ENCODE data around the gene EGR2. TPM values are rescaled to one million over a fixed set of nuclear protein-coding genes. Genes with fewer than 3 reads are reported as not detected.

The EGR2 gene
- polyA plus RNA-seq, 1 donor from 2014 or later, result 1.7 TPM

GRCh38 chr10:62805231-62806099 lies 10.7 kb downstream of the EGR2 start:
- Histone ChIP-seq H2AFZ (ENCODE audit: low read depth, low read length) (no peak overlapping the region), H3K9ac (ENCODE audit: low read length) (peak overlapping the region; percentile 92), H3K27ac (ENCODE audit: low read length) (peak overlapping the region; percentile 97), H3K27me3 (ENCODE audit: insufficient read depth, low read depth, low read length) (peaks cover 8% of the 10 kb centered on the region), H3K4me3 (ENCODE audit: low read length) (peak overlapping the region; percentile 93), H3K36me3 (ENCODE audit: insufficient read depth, low read length) (no peaks in the 10 kb centered on the region), H3F3A (ENCODE audit: insufficient read depth, low read length, poor library complexity, severe bottlenecking) (peaks cover 2% of the 10 kb centered on the region), H4K20me1 (ENCODE audit: insufficient read depth) (peaks cover 10% of the 10 kb centered on the region), H3K9me2 (ENCODE audit: insufficient read depth, low read length) (no peaks in the 10 kb centered on the region), H3K79me2 (replicated peaks; ENCODE audit: insufficient read depth, low read length) (peaks cover 17% of the 10 kb centered on the region), H3K9me3 (ENCODE audit: low read length) (no peaks in the 10 kb centered on the region), H3K4me2 (ENCODE audit: low read length) (no peak overlapping the region)
- TF ChIP-seq POLR2AphosphoS5 (IDR thresholded peaks at IDR 0.05), result no peak
- TF ChIP-seq SMC3 (conservative IDR thresholded peaks at IDR 0.05; ENCODE audit: poor library complexity), result no peak
- peak; percentile 37 for TF ChIP-seq MXI1 (conservative IDR thresholded peaks at IDR 0.05; ENCODE audit: poor library complexity, severe bottlenecking)
- no peak for TF ChIP-seq TAF1 (IDR thresholded peaks at IDR 0.05; ENCODE audit: low read depth)
- TF ChIP-seq CTCF (IDR thresholded peaks at IDR 0.05; ENCODE audit: poor library complexity, severe bottlenecking), result no peak
- no peak for TF ChIP-seq EZH2 (IDR thresholded peaks at IDR 0.05; ENCODE audit: borderline replicate concordance, insufficient read depth, low read length, poor library complexity, severe bottlenecking)
- TF ChIP-seq EP300 (conservative IDR thresholded peaks at IDR 0.05; ENCODE audit: poor library complexity, severe bottlenecking), result no peak
- TF ChIP-seq REST (IDR thresholded peaks at IDR 0.05; ENCODE audit: borderline replicate concordance), result no peak
- peak; percentile 7 for TF ChIP-seq RAD21 (conservative IDR thresholded peaks at IDR 0.05)

- H3K9me3 ChIP-seq (ENCODE audit: low read length), result no peaks in the 10 kb centered on the region
- H3K79me2 ChIP-seq (replicated peaks; ENCODE audit: insufficient read depth, low read length), result peaks cover 17% of the 10 kb centered on the region
- H3K36me3 ChIP-seq (ENCODE audit: insufficient read depth, low read length), result no peaks in the 10 kb centered on the region
- H3K4me3 ChIP-seq (ENCODE audit: low read length), result peak within 1 kb of the TSS; percentile 93
- H3F3A ChIP-seq (ENCODE audit: insufficient read depth, low read length, poor library complexity, severe bottlenecking), result peaks cover 2% of the 10 kb centered on the region
- peak within 1 kb of the TSS; percentile 97 for H3K27ac ChIP-seq (ENCODE audit: low read length)
- TF ChIP-seq EP300 (conservative IDR thresholded peaks at IDR 0.05; ENCODE audit: poor library complexity, severe bottlenecking) (peak; percentile 53), TAF1 (IDR thresholded peaks at IDR 0.05; ENCODE audit: low read depth) (peak; percentile 32), RAD21 (conservative IDR thresholded peaks at IDR 0.05) (no peak), REST (IDR thresholded peaks at IDR 0.05; ENCODE audit: borderline replicate concordance) (peak; percentile 52), EZH2 (IDR thresholded peaks at IDR 0.05; ENCODE audit: borderline replicate concordance, insufficient read depth, low read length, poor library complexity, severe bottlenecking) (no peak), CTCF (IDR thresholded peaks at IDR 0.05; ENCODE audit: poor library complexity, severe bottlenecking) (no peak), POLR2AphosphoS5 (IDR thresholded peaks at IDR 0.05) (peak; percentile 83), SMC3 (conservative IDR thresholded peaks at IDR 0.05; ENCODE audit: poor library complexity) (peak; percentile 33), MXI1 (conservative IDR thresholded peaks at IDR 0.05; ENCODE audit: poor library complexity, severe bottlenecking) (peak; percentile 91)
- H4K20me1 ChIP-seq (ENCODE audit: insufficient read depth), result peaks cover 10% of the 10 kb centered on the region
- no peaks in the 10 kb centered on the region for H3K9me2 ChIP-seq (ENCODE audit: insufficient read depth, low read length)
- peak within 1 kb of the TSS; percentile 90 for H3K4me2 ChIP-seq (ENCODE audit: low read length)
- H3K27me3 ChIP-seq (ENCODE audit: insufficient read depth, low read depth, low read length), result peaks cover 17% of the 10 kb centered on the region
- H2AFZ ChIP-seq (ENCODE audit: low read depth, low read length), result peak within 1 kb of the TSS; percentile 100
- H3K9ac ChIP-seq (ENCODE audit: low read length), result peak within 1 kb of the TSS; percentile 92
Measured at GRCh38 chr10:62804356-62805230, 11.6 kb downstream of the EGR2 start, which contains the start of gene ADO. Gene ADO, plus strand, starts transcription at chr10:62804720. Its CDS starts 340 bp downstream, at chr10:62805060.

Data from neural cell (in vitro differentiated cells).